ENCODE data around the gene CYP4F22. TPM values are rescaled to one million over a fixed set of nuclear protein-coding genes. Genes with fewer than 3 reads are reported as not detected.

The CYP4F22 gene
- total and polyA plus RNA-seq, 4 donors = 0.07 to 0.18 TPM; not detected in 2

DNA sequence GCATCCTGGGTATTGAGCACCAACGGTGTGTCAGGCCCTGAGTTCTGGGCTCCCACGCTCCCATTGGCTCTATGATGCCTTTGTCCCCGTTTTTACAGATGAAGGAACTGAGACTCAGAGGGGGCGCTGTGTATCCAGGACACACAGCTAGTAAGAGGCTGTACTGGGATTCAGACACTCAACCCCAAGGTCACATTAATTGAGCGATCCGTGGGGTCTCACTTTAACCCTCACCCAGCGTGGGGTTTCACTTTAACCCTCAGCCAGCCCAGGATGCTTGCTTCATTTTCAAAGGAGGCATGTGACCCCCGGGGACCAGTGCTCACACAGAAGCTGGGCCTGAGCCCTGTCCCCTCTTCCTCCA is 42.6 kb downstream of the CYP4F22 start:
- TF ChIP-seq, protein P1, sequence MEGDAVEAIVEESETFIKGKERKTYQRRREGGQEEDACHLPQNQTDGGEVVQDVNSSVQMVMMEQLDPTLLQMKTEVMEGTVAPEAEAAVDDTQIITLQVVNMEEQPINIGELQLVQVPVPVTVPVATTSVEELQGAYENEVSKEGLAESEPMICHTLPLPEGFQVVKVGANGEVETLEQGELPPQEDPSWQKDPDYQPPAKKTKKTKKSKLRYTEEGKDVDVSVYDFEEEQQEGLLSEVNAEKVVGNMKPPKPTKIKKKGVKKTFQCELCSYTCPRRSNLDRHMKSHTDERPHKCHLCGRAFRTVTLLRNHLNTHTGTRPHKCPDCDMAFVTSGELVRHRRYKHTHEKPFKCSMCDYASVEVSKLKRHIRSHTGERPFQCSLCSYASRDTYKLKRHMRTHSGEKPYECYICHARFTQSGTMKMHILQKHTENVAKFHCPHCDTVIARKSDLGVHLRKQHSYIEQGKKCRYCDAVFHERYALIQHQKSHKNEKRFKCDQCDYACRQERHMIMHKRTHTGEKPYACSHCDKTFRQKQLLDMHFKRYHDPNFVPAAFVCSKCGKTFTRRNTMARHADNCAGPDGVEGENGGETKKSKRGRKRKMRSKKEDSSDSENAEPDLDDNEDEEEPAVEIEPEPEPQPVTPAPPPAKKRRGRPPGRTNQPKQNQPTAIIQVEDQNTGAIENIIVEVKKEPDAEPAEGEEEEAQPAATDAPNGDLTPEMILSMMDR (IDR thresholded peaks at IDR 0.05; ENCODE audit: control extremely low read depth, extremely low read depth) = no peak
- Histone ChIP-seq H3K27ac (ENCODE audit: low read depth in 1 of 2, low read length in 1 of 2) (no peak overlapping the region), H3K4me3 (no peak overlapping the region), H3K36me3 (ENCODE audit: control insufficient read depth in 4 of 4, insufficient read depth in 4 of 4, low read length in 4 of 4) (no peaks in the 10 kb centered on the region), H3K9me3 (ENCODE audit: control insufficient read depth in 4 of 4, insufficient read depth in 3 of 4, low read length in 3 of 4) (peaks cover 0 to 2% (median 0%) of the 10 kb centered on the region in 4 donors), H3K9ac (ENCODE audit: insufficient read depth in 1 of 2, low read length in 2 of 2) (no peak overlapping the region), H3K4me1 (ENCODE audit: control insufficient read depth in 5 of 5, insufficient read depth in 5 of 5, low read length in 5 of 5) (peaks cover 0 to 10% (median 0%) of the 10 kb centered on the region in 5 donors), H3K27me3 (ENCODE audit: control insufficient read depth in 3 of 3, insufficient read depth in 3 of 3, low read length in 2 of 3) (peaks cover 0 to 26% (median 17%) of the 10 kb centered on the region in 3 donors)
- DNase-seq (no peak), ATAC-seq (ENCODE audit: insufficient read depth, low FRiP score) (no peak)
- 6 to 8% methylated on average over 8 of the region's 8 CpGs for WGBS, 2 donors

DNA sequence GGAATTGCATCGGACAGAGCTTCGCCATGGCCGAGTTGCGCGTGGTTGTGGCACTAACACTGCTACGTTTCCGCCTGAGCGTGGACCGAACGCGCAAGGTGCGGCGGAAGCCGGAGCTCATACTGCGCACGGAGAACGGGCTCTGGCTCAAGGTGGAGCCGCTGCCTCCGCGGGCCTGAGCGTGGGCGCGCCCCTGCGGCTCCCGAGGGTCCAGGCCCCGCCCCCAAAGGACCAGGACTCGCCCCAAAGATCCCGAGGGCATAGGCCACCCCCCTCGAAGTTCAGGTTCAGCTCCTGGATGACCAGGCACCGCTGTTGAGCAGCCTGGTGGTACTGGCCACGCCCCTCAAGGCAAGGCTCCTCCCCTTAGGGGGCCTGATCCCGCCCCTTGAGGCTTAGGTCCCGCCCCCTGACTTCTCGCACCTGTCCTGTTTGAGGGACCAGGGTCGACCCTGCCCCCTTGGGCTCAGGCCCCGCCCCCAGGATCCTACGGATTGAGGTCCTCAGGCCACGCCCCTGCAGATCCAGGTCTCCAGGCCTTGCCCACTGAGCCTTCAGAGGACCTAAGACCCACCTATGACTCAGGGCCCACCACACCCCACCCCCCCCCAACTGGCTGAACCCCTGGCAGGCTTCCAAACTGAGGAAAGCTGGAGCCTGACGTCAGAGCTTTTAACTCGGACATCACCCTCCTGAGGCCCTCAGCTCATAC is 43.1 kb downstream of the CYP4F22 start:
- 4 to 8% methylated on average over 39 to 40 of the region's 40 CpGs for WGBS, 2 donors
- H3K27ac ChIP-seq (ENCODE audit: low read depth in 1 of 2, low read length in 1 of 2) = no peak overlapping the region
- no peak overlapping the region for H3K4me3 ChIP-seq
- H3K9me3 ChIP-seq (ENCODE audit: control insufficient read depth in 4 of 4, insufficient read depth in 3 of 4, low read length in 3 of 4) = peaks cover 0 to 2% (median 0%) of the 10 kb centered on the region in 4 donors
- peak in 1 of 3 donors; percentile 24 for DNase-seq
- ATAC-seq (ENCODE audit: insufficient read depth, low FRiP score) = no peak
- TF ChIP-seq, protein P1 (IDR thresholded peaks at IDR 0.05; ENCODE audit: control extremely low read depth, extremely low read depth) = no peak
- H3K4me1 ChIP-seq (ENCODE audit: control insufficient read depth in 5 of 5, insufficient read depth in 5 of 5, low read length in 5 of 5) = peaks cover 0 to 13% (median 0%) of the 10 kb centered on the region in 5 donors
- no peaks in the 10 kb centered on the region for H3K36me3 ChIP-seq (ENCODE audit: control insufficient read depth in 4 of 4, insufficient read depth in 4 of 4, low read length in 4 of 4)
- H3K27me3 ChIP-seq (ENCODE audit: control insufficient read depth in 3 of 3, insufficient read depth in 3 of 3, low read length in 2 of 3) = peaks cover 0 to 26% (median 17%) of the 10 kb centered on the region in 3 donors
- no peak overlapping the region for H3K9ac ChIP-seq (ENCODE audit: insufficient read depth in 1 of 2, low read length in 2 of 2)

DNA sequence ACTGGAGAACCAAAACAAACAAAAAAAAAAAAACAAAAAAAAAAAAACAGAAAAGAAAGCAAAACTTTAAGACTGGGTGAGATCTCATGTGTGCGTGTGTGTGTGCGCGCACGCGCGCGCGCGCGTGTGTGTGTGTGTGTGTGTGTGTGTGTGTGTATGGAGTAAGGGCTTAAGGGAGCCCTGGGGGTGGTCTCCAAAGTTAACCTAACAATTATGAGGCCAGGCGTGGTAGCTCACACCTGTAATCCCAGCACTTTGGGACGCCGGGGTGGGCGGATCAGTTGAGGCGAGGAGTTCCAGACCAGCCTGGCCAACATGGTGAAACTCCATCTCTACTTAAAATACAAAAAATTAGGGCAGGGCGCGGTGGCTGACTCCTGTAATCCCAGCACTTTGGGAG is 46.7 kb downstream of the CYP4F22 start:
- Histone ChIP-seq H3K4me1 (ENCODE audit: control insufficient read depth in 5 of 5, insufficient read depth in 5 of 5, low read length in 5 of 5) (peaks cover 0 to 13% (median 0%) of the 10 kb centered on the region in 5 donors), H3K36me3 (ENCODE audit: control insufficient read depth in 4 of 4, insufficient read depth in 4 of 4, low read length in 4 of 4) (no peaks in the 10 kb centered on the region), H3K4me3 (no peak overlapping the region), H3K27ac (ENCODE audit: low read depth in 1 of 2, low read length in 1 of 2) (no peak overlapping the region), H3K27me3 (ENCODE audit: control insufficient read depth in 3 of 3, insufficient read depth in 3 of 3, low read length in 2 of 3) (peaks cover 0 to 30% (median 18%) of the 10 kb centered on the region in 3 donors), H3K9me3 (ENCODE audit: control insufficient read depth in 4 of 4, insufficient read depth in 3 of 4, low read length in 3 of 4) (no peaks in the 10 kb centered on the region), H3K9ac (ENCODE audit: insufficient read depth in 1 of 2, low read length in 2 of 2) (no peak overlapping the region)
- 56 to 59% methylated on average over 17 of the region's 17 CpGs for WGBS, 2 donors
- TF ChIP-seq, protein P1 (IDR thresholded peaks at IDR 0.05; ENCODE audit: control extremely low read depth, extremely low read depth) = no peak
- no peak for ATAC-seq (ENCODE audit: insufficient read depth, low FRiP score)
- DNase-seq = no peak
